Glutamatergic neuron (in vitro differentiated cells): Measurements from ENCODE around the gene USP36. TPM values are rescaled to one million over a fixed set of nuclear protein-coding genes. Genes with fewer than 3 reads are reported as not detected.

ENCODE experiments used
- DNase-seq: peaks from one replicate; pipeline ENCODE4 v3.0.0; 2022
- H3K27ac Mint-ChIP-seq: one replicate; pipeline ENCODE4 v1.8.0; 2020; ENCODE audit warnings: mild to moderate bottlenecking, mixed read lengths, inconsistent platforms; ENCODE audit not compliant: unreplicated experiment
- H3K27me3 Mint-ChIP-seq: one replicate; pipeline ENCODE4 v1.8.0; 2020; ENCODE audit warnings: mild to moderate bottlenecking, moderate library complexity, mixed read lengths, inconsistent platforms; ENCODE audit not compliant: unreplicated experiment
- H3K36me3 Mint-ChIP-seq: one replicate; pipeline ENCODE4 v1.8.0; 2020; ENCODE audit warnings: mild to moderate bottlenecking, mixed read lengths, inconsistent platforms; ENCODE audit not compliant: unreplicated experiment
- H3K4me1 Mint-ChIP-seq: one replicate; pipeline ENCODE4 v1.8.0; 2020; ENCODE audit warnings: mild to moderate bottlenecking, low read depth, mixed read lengths, inconsistent platforms; ENCODE audit not compliant: unreplicated experiment
- H3K4me3 Mint-ChIP-seq: one replicate; pipeline ENCODE4 v1.8.0; 2020; ENCODE audit warnings: mild to moderate bottlenecking, mixed read lengths, inconsistent platforms; ENCODE audit not compliant: unreplicated experiment
- H3K9me3 Mint-ChIP-seq: one replicate; pipeline ENCODE4 v1.8.0; 2020; ENCODE audit warnings: mild to moderate bottlenecking, moderate library complexity, mixed read lengths, inconsistent platforms; ENCODE audit not compliant: unreplicated experiment
- total RNA-seq: library from RNA; stranded (reverse); fragmentation: NEBNext Ultra II Directional; extraction: Animal tissue kit (Norgen Biotek cat#: 25700); gene quantifications from one replicate; pipeline ENCODE4 v1.2.1, GENCODE V29; 2021; ENCODE audit not compliant: unreplicated experiment
- TF ChIP-seq, protein P1 (sequence below): fragments of 200-600 bp; sonication (generic); IDR thresholded peaks from one replicate; pipeline ENCODE4 v1.5.0; 2021; ENCODE audit not compliant: partially characterized antibody, unreplicated experiment

The USP36 gene
- total RNA-seq, 1 donor from 2014 or later: 45.3 TPM

DNA sequence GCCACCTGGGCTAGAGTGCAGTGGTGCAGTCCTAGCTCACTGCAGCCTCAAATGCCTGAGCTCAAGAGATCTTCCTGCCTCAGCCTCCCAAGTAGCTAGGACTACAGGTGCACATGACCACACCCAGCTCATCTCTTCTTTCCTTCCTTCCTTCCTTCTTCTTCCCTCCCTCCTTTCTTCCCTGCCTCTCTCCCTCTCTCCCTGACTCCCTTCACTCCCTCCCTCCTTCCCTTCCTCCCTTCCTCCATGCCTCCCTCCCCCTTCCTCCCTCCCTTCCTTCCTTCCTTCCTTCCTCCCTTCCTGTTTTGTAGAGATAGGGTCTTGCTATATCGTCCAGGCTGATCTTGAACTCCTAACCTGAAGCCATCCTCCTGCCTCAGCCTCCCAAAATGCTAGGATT, 23.5 kb upstream of the USP36 start:
- no peak overlapping the region for H3K27ac Mint-ChIP-seq
- H3K9me3 Mint-ChIP-seq: peaks cover 6% of the 10 kb centered on the region
- TF ChIP-seq, protein P1, sequence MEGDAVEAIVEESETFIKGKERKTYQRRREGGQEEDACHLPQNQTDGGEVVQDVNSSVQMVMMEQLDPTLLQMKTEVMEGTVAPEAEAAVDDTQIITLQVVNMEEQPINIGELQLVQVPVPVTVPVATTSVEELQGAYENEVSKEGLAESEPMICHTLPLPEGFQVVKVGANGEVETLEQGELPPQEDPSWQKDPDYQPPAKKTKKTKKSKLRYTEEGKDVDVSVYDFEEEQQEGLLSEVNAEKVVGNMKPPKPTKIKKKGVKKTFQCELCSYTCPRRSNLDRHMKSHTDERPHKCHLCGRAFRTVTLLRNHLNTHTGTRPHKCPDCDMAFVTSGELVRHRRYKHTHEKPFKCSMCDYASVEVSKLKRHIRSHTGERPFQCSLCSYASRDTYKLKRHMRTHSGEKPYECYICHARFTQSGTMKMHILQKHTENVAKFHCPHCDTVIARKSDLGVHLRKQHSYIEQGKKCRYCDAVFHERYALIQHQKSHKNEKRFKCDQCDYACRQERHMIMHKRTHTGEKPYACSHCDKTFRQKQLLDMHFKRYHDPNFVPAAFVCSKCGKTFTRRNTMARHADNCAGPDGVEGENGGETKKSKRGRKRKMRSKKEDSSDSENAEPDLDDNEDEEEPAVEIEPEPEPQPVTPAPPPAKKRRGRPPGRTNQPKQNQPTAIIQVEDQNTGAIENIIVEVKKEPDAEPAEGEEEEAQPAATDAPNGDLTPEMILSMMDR: no peak
- H3K4me3 Mint-ChIP-seq: no peak overlapping the region
- H3K36me3 Mint-ChIP-seq: peaks cover under 1% of the 10 kb centered on the region
- DNase-seq: no peak
- peaks cover 2% of the 10 kb centered on the region for H3K27me3 Mint-ChIP-seq
- no peaks in the 10 kb centered on the region for H3K4me1 Mint-ChIP-seq

DNA sequence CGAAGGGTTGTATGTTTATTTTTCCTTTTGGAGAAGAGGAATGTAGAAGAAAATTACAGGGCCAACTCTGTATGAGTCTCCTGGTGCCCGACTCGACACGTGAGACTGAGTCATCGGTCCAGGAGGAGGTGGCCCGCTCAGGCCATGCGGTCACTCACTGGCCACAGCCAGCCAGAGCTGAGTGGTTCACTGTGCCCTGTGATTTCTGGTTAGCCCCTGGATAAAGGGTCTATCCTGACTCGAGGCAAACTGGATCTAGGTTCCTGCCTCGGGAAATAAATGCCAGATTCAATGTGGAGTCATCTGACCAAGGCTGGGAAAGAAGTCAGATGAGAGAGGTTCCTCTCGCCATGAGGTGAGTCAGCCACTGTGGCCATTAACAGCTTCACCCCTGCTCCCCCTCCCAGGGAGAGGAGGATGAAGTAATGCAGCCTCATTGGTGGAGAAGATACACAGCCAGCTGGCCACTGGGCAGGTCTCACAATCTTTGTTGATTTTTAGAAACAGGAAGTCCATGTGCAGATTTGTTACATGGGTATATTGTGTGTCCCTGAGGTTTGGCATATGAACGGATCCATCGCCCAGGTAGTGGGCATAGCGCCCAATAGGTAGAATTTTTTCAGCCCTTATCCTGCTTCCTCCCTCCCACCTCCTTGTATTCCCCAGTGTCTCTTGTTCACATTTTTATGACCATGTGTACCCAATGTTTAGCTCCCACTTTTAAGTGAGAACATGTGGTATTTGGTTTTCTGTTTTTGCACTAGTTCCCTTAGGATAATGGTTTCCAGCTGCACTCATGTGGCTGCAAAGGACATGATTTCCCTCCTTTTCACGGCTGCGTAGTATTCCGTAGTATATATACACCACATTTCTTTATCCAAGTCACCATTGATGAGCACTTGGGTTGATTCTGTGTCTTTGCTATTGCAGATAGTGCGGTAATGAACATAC, 21.7 kb upstream of the USP36 start:
- Mint-ChIP-seq H3K36me3 (no peaks in the 10 kb centered on the region), H3K27ac (no peak overlapping the region), H3K4me3 (no peak overlapping the region), H3K4me1 (no peaks in the 10 kb centered on the region), H3K9me3 (peaks cover 6% of the 10 kb centered on the region), H3K27me3 (peaks cover 4% of the 10 kb centered on the region)
- no peak for DNase-seq
- TF ChIP-seq, protein P1: no peak

DNA sequence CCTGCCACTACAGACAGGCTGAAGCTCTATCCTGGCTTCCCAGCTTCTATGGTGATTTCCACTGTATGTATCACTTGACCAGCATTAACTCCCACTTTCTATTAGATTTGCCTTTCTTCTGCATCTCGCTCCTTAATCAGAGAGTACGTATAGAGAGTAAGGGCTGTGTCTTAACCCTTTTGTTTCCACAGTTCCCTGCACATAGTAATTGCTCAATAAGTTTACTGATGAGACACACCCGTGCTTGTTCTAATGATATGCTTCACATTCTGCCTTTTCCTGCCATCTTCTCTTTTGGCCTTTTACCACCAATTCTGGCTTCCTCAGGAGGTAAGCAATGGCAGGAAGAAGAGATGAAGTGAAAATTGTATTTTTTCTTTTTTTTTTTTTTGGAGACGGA, 20.6 kb upstream of the USP36 start:
- Mint-ChIP-seq H3K4me1 (no peaks in the 10 kb centered on the region), H3K27me3 (peaks cover 8% of the 10 kb centered on the region), H3K27ac (no peak overlapping the region), H3K36me3 (no peaks in the 10 kb centered on the region), H3K9me3 (peaks cover 7% of the 10 kb centered on the region), H3K4me3 (no peak overlapping the region)
- TF ChIP-seq, protein P1: no peak
- no peak for DNase-seq

DNA sequence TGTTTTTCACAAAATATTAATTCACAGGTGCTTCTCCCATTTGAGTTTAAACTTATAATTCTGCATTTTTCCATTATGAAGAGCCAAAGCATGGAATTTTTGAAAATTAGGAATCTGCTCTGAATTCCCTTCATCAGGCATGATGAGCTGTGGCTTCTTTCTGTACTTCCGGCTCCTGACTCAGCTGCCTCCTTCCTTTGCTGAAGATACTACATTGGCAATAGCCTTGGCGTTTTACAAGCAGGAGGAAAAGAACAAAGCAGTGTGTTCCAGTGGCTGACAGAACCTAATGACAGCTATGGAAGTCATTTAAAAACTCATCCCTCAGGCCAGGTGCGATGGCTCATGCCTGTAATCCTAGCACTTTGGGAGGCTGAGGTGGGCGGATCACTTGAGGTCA, 18.4 kb upstream of the USP36 start:
- no peaks in the 10 kb centered on the region for H3K36me3 Mint-ChIP-seq
- peaks cover 7% of the 10 kb centered on the region for H3K9me3 Mint-ChIP-seq
- H3K4me1 Mint-ChIP-seq: no peaks in the 10 kb centered on the region
- H3K4me3 Mint-ChIP-seq: no peak overlapping the region
- no peak overlapping the region for H3K27ac Mint-ChIP-seq
- peaks cover 8% of the 10 kb centered on the region for H3K27me3 Mint-ChIP-seq
- DNase-seq: no peak
- TF ChIP-seq, protein P1: no peak

DNA sequence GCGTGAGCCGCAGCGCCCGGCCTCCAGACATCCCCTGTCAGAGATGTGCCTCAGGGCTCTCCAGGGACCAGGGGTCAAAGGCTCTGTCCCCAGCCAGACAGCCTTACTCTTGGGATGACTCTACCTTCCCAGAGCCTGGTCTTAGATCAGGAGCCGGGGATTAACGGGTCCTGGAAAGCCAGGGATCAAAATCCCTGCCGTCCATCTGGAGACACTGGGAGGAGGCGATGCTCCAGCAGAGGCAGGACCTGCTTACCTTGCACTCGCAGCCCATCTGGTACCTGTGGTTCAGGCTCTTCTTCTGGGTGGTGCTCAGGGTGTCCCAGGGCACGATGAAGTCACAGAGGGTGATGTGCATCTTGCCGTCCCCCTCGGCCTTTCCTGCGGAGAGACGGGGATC, 16.7 kb upstream of the USP36 start:
- no peak for DNase-seq
- H3K4me1 Mint-ChIP-seq: no peaks in the 10 kb centered on the region
- TF ChIP-seq, protein P1: no peak
- peaks cover 3% of the 10 kb centered on the region for H3K9me3 Mint-ChIP-seq
- H3K27me3 Mint-ChIP-seq: peaks cover 8% of the 10 kb centered on the region
- no peak overlapping the region for H3K27ac Mint-ChIP-seq
- no peaks in the 10 kb centered on the region for H3K36me3 Mint-ChIP-seq
- no peak overlapping the region for H3K4me3 Mint-ChIP-seq
